ENCODE results near the gene ARHGAP27. TPM values are rescaled to one million over a fixed set of nuclear protein-coding genes. Genes with fewer than 3 reads are reported as not detected.

ARHGAP27 gene
- total and polyA plus RNA-seq, 9 of the 15 experiments (the other 6 are each of a cell fraction or from before 2014, with no cell fraction given) = 0.04 to 4.6 (median 2.1) TPM

DNA sequence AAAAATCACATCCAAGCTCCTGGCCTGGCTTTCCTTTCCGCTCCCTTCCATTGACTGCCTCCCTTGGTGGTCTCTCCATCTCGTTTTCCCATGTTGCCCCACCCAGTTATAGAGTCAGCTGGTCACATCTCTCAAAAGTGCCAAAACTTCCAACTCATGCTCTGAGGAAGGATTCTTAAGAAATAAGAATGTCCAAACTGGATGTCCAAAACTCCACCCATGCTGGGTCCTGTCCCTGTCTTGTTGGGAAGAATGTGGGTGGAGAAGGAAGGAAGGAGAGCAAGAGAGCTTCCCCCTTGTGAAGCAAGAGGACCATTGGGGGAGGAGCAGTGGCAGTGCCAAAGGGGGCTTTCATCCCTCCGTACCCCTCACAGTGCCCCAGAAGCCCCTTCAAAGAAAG is 71.2 kb downstream of the ARHGAP27 start:
- no peaks in the 10 kb centered on the region for H4K20me1 ChIP-seq (replicated peaks; ENCODE audit: control insufficient read depth, insufficient read depth, low read length)
- H3K4me2 ChIP-seq (ENCODE audit: insufficient read depth, low read length) = no peak overlapping the region
- no peak overlapping the region for H3K27ac ChIP-seq (ENCODE audit: extremely low read depth, low read depth, low read length)
- ChIA-PET CTCF (ENCODE audit: low intra/inter-chr PET ratio) (no interaction called here), POLR2A (interaction anchor here (0.6 to 2.4 kb wide), 2 partner anchors 45 to 218 kb away, joined by 3 to 8 read pairs; partner anchors contain the start of gene MAP3K14)
- no TSS peak for BruUV-seq (replicated peaks)
- 18% methylated on average over 3 of the region's 3 CpGs for WGBS (ENCODE audit: insufficient coverage, low coverage, missing lambda C conversion rate)
- H3K9ac ChIP-seq (ENCODE audit: insufficient read depth in 1 of 2, low read depth in 2 of 2, low read length in 2 of 2) = no peak overlapping the region
- DNase-seq (ENCODE audit: extremely low read depth in 1 of 4, low spot score in 3 of 4) = no peak
- no peak overlapping the region for H2AFZ ChIP-seq (ENCODE audit: low read depth, low read length)
- no peak overlapping the region for H3K4me3 ChIP-seq
- H3K27me3 ChIP-seq (ENCODE audit: control insufficient read depth in 2 of 2, insufficient read depth in 2 of 2, low read length in 2 of 2) = peaks cover 8 to 29% of the 10 kb centered on the region in 2 experiments; a peak in 4 of 5 replicates
- peaks cover 0 to 4% of the 10 kb centered on the region in 2 experiments; a peak in 2 of 5 replicates for H3K4me1 ChIP-seq (replicated peaks in 1 of 2; ENCODE audit: control insufficient read depth in 2 of 2, insufficient read depth in 2 of 2, low read length in 2 of 2)
- in situ Hi-C loops (cut with MboI) (no loop called here), intact Hi-C loops (cut with micrococcal nuclease) (no loop called here)
- no peaks in the 10 kb centered on the region for H3K79me2 ChIP-seq (ENCODE audit: control insufficient read depth, insufficient read depth, low read length)
- no peak for FAIRE-seq
- no peaks in the 10 kb centered on the region for H3K9me1 ChIP-seq (ENCODE audit: control insufficient read depth, insufficient read depth, low read length)
- ATAC-seq = no peak
- no peaks in the 10 kb centered on the region for H3K36me3 ChIP-seq (ENCODE audit: control insufficient read depth, insufficient read depth, low read length)
- no peak for TF ChIP-seq PTRF (tag; IDR thresholded peaks at IDR 0.05)
- TF ChIP-seq ZNF316 (IDR thresholded peaks at IDR 0.05) = no peak
- TF ChIP-seq STAT5A (IDR thresholded peaks at IDR 0.05; ENCODE audit: borderline replicate concordance, low read length) = no peak
- no peak for TF ChIP-seq ZZZ3 (IDR thresholded peaks at IDR 0.05)
- TF ChIP-seq ZNF212 (CRISPR knock-in tag; IDR thresholded peaks at IDR 0.05) = no peak
- TF ChIP-seq THRB (CRISPR knock-in tag; conservative IDR thresholded peaks at IDR 0.05) = no peak
- TF ChIP-seq RBM39 (optimal IDR thresholded peaks at IDR 0.05; ENCODE audit: low read depth, low read length) = no peak
- no peak for TF ChIP-seq XRCC5 (IDR thresholded peaks at IDR 0.05; ENCODE audit: low read depth, low read length)
- TF ChIP-seq HMG20A (CRISPR knock-in tag; conservative IDR thresholded peaks at IDR 0.05) = no peak
- no peak for TF ChIP-seq MBD2 (IDR thresholded peaks at IDR 0.05; ENCODE audit: borderline replicate concordance, low read depth)
- TF ChIP-seq POU5F1 (IDR thresholded peaks at IDR 0.05; ENCODE audit: borderline replicate concordance, low read depth, low read length, partially characterized antibody) = no peak
- TF ChIP-seq FOXA3 (CRISPR knock-in tag; conservative IDR thresholded peaks at IDR 0.05 in 1 of 2, IDR thresholded peaks at IDR 0.05 in 1 of 2) = no peak
- no peak for TF ChIP-seq ZNF445 (CRISPR knock-in tag; IDR thresholded peaks at IDR 0.05; ENCODE audit: low read depth)
- no peak for TF ChIP-seq TEAD2 (tag; IDR thresholded peaks at IDR 0.05)
- no peak for TF ChIP-seq PBX2 (CRISPR knock-in tag; IDR thresholded peaks at IDR 0.05; ENCODE audit: low read depth)
- TF ChIP-seq PBX2 (tag; conservative IDR thresholded peaks at IDR 0.05; ENCODE audit: low read depth) = no peak
- TF ChIP-seq, protein P1, sequence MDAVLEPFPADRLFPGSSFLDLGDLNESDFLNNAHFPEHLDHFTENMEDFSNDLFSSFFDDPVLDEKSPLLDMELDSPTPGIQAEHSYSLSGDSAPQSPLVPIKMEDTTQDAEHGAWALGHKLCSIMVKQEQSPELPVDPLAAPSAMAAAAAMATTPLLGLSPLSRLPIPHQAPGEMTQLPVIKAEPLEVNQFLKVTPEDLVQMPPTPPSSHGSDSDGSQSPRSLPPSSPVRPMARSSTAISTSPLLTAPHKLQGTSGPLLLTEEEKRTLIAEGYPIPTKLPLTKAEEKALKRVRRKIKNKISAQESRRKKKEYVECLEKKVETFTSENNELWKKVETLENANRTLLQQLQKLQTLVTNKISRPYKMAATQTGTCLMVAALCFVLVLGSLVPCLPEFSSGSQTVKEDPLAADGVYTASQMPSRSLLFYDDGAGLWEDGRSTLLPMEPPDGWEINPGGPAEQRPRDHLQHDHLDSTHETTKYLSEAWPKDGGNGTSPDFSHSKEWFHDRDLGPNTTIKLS (IDR thresholded peaks at IDR 0.05; ENCODE audit: borderline replicate concordance, low read depth) = no peak
- no peak for TF ChIP-seq LCOR (CRISPR knock-in tag; IDR thresholded peaks at IDR 0.05)
- no peaks in the 10 kb centered on the region for H3K9me3 ChIP-seq (replicated peaks; ENCODE audit: control insufficient read depth, insufficient read depth, low read depth, low read length)
